Thymus (tissue), 11 donors: ENCODE results near the gene TMEM184A. TPM values are rescaled to one million over a fixed set of nuclear protein-coding genes. Genes with fewer than 3 reads are reported as not detected.

Experiments used
- DNase-seq, 9 donors: peaks; one replicate each; pipeline ENCODE4 v3.0.0-alpha.2; 2013; ENCODE audit warnings: low spot score in 9 of 9, low read depth in 6 of 9, missing footprints in 1 of 9
- H3K27ac ChIP-seq, 2 donors: one replicate each; pipeline ENCODE4 v1.5.1; 2013; ENCODE audit warnings: control low read depth in 1 of 2, low read depth in 1 of 2, low read length in 1 of 2, mild to moderate bottlenecking in 1 of 2, moderate library complexity in 1 of 2
- H3K27me3 ChIP-seq, 2 donors: one replicate each; pipeline ENCODE4 v1.5.1; 2013; ENCODE audit warnings: low read length in 1 of 2; ENCODE audit not compliant: control insufficient read depth in 2 of 2, insufficient read depth in 1 of 2
- H3K36me3 ChIP-seq, 2 donors: one replicate each; pipeline ENCODE4 v1.5.1; 2013; ENCODE audit warnings: low read length in 1 of 2, mild to moderate bottlenecking in 1 of 2, moderate library complexity in 1 of 2; ENCODE audit not compliant: control insufficient read depth in 2 of 2, insufficient read depth in 2 of 2
- H3K4me1 ChIP-seq, 2 donors: one replicate each; pipeline ENCODE4 v1.5.1; 2013; ENCODE audit warnings: low read length in 2 of 2; ENCODE audit not compliant: control insufficient read depth in 2 of 2, insufficient read depth in 2 of 2
- H3K4me3 ChIP-seq, 2 donors: one replicate each; pipeline ENCODE4 v1.5.1; 2013; ENCODE audit warnings: low read length in 2 of 2, control low read depth in 1 of 2, mild to moderate bottlenecking in 1 of 2
- H3K9me3 ChIP-seq, 2 donors: one replicate each; pipeline ENCODE4 v1.5.1; 2013; ENCODE audit warnings: low read length in 1 of 2, mild to moderate bottlenecking in 1 of 2; ENCODE audit not compliant: control insufficient read depth in 2 of 2, insufficient read depth in 1 of 2
- WGBS: extraction: QIAGEN DNeasy Blood & Tissue Kit; methylation state at CpG from one replicate; pipeline ENCODE4 v1.1.7; 2013; 5-methylcytosine and 5-hydroxymethylcytosine counted together
- polyA plus RNA-seq: library from polyadenylated mRNA; stranded (reverse); fragments of 200-250 nt; gene quantifications from one replicate; pipeline ENCODE4 v1.2.3, GENCODE V29; 2013
- total RNA-seq: library from RNA; stranded (reverse); fragments of 120-200 nt; gene quantifications from one replicate; pipeline ENCODE4 v1.2.4, GENCODE V29; 2013
- donor health status: healthy.

TMEM184A gene
- total and polyA plus RNA-seq, 2 donors = 0.47 to 5.6 TPM

DNA sequence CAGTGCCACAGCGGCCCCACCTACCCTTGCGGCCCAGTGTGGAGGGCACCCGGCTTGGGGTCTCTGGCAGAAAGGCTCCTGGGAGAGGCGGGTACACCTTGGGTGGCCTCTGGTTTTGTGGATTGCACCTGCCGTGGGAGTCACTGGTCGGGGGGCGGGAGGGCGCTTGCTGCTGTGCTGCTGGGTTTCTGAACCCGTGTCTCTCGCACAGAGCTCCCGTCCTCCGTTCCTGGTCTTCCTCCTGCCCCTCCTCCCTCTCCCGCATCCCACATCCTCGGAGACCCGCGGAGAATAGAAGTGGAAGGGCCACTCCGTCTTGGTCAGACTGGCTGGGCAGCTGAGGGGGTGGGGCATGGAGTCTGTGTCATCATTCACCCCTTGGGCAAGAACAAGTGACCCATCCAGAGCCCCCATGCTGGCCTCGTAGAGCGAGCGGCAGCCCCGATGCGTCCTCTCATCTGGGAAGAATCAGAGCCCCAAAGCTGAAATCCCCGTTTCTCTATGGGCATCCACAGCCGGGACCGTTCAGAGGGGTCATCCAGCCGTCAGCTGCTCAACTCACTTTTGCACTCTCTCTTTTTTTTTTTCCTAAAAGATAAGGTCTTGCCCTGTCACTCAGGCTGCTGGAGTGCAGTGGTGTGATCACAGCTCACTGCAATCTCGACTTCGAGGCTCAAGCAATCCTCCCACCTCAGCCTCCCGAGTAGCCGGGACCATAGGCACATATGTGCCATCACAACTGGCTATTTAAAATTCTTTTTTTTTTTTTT is 21.5 kb downstream of the TMEM184A start:
- Histone ChIP-seq H3K27me3 (peaks cover 0 to 8% of the 10 kb centered on the region in 2 donors), H3K4me3 (peak overlapping the region; percentile 94 to 95), H3K9me3 (peaks cover 0 to 10% of the 10 kb centered on the region in 2 donors), H3K4me1 (peaks cover 25 to 73% of the 10 kb centered on the region in 2 donors), H3K36me3 (peaks cover 67 to 69% of the 10 kb centered on the region in 2 donors), H3K27ac (no peak overlapping the region)
- WGBS = 89% methylated on average over 30 of the region's 30 CpGs
- DNase-seq = no peak

DNA sequence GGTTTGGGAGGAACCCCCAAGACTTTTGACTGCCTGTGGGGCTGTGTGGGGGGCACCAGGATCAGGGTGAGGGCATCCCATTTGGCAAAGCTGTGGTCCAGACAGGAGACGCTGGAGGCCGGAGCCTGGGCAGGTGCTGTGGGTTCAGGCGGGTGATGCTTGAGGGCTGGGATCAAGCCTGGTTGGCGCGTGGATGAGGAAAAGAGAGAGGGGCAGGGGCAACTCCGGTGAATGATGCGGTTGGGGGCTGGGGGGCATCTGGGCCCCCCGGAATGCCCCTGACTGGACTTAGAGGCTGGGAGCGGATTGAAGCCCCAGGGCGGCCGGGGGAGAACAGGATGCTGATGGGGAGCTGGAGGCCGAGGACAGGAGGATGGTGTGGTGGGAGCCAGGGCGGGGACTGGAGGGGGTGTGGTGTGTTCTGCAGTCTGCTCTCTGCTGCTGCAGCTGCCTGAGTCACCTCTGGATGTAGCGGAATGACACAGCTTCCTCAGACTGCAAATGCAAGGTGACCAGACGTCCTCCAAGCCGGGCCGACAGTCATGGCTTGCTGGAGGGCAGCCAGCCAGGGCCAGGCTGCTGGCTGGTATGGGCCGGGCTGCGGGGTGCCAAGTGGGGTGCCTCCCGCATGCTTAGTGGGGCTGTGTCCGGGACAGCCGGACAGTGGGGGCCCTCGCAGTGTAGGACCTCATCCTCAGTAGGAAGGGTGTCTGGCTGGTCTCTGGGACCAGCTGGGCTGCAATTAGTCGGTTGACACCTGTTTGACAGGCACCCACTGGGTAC is 22.3 kb downstream of the TMEM184A start:
- 67% methylated on average over 24 of the region's 24 CpGs for WGBS
- Histone ChIP-seq H3K27ac (peak overlapping the region; percentile 86 to 93), H3K4me1 (peaks cover 25 to 80% of the 10 kb centered on the region in 2 donors), H3K9me3 (peaks cover 0 to 9% of the 10 kb centered on the region in 2 donors), H3K4me3 (peak overlapping the region; percentile 94 to 95), H3K27me3 (peaks cover 0 to 8% of the 10 kb centered on the region in 2 donors), H3K36me3 (peaks cover 59 to 61% of the 10 kb centered on the region in 2 donors)
- DNase-seq = no peak

- H3K36me3 ChIP-seq = peaks cover 53 to 56% of the 10 kb centered on the region in 2 donors
- no peak for DNase-seq
- WGBS = 11% methylated on average over 9 of the region's 9 CpGs
- H3K27me3 ChIP-seq = peaks cover 0 to 8% of the 10 kb centered on the region in 2 donors
- peak overlapping the region; percentile 86 to 93 for H3K27ac ChIP-seq
- peaks cover 25 to 80% of the 10 kb centered on the region in 2 donors for H3K4me1 ChIP-seq
- peak overlapping the region; percentile 94 to 95 for H3K4me3 ChIP-seq
- H3K9me3 ChIP-seq = peaks cover 0 to 8% of the 10 kb centered on the region in 2 donors
These were observed 22.8 kb downstream of the TMEM184A start for GRCh38 chr7:1533255-1533546.

DNA sequence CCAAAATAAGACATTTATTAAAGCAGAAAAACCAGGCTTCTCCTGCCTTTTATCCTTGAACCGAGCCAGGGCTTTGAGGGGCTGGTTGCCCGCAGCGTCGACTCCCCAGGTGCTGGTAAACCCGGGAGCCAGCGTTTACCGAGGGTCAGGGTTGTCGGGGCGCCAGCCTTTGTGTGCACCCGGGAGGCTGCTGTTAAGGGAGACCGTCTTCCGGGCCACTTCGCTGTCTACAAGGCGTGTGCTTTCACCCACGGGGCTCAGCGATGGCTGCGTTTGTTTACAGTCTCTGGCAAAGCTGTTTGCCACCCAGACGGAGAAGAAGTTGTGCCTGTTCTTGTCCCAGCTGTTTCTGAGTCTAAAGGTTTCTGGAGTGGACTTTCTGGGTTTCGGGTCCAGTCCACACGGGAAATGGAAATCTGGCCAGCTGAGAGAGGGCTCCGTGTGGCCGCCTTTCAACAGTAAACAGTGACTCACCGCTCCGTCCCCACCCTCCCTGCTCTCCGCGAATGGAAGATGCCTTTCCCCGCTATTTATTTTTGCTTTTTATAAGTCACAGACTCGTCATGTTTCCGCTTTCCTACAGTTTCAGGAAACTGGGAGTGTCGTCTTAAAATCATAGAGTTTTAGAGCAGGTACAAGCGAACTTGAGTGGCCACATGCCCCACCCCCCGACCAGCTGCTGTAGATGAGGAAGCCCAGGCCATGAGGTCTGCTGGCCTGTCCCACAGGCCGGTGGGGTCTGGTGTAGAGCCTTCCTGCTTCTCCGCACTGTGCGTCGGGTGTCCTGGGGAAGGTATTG is 23.4 kb downstream of the TMEM184A start:
- peaks cover 0 to 8% of the 10 kb centered on the region in 2 donors for H3K9me3 ChIP-seq
- H3K27me3 ChIP-seq = peaks cover 0 to 8% of the 10 kb centered on the region in 2 donors
- WGBS = 3% methylated on average over 36 of the region's 36 CpGs
- peaks cover 48 to 51% of the 10 kb centered on the region in 2 donors for H3K36me3 ChIP-seq
- H3K4me3 ChIP-seq = peak overlapping the region; percentile 94 to 95
- H3K27ac ChIP-seq = peak overlapping the region; percentile 86 to 93
- H3K4me1 ChIP-seq = peaks cover 25 to 78% of the 10 kb centered on the region in 2 donors
- DNase-seq = peak in 1 of 9 donors; percentile 62

- DNase-seq = no peak
- H3K9me3 ChIP-seq = peaks cover 0 to 8% of the 10 kb centered on the region in 2 donors
- H3K27me3 ChIP-seq = peaks cover 0 to 4% of the 10 kb centered on the region in 2 donors
- H3K4me3 ChIP-seq = peak overlapping the region; percentile 94 to 95
- H3K4me1 ChIP-seq = peaks cover 24 to 76% of the 10 kb centered on the region in 2 donors
- peaks cover 42 to 44% of the 10 kb centered on the region in 2 donors for H3K36me3 ChIP-seq
- 3% methylated on average over 10 of the region's 10 CpGs for WGBS
- peak overlapping the region; percentile 93 to 95 for H3K27ac ChIP-seq
These were observed 24.0 kb downstream of the TMEM184A start for GRCh38 chr7:1531979-1532455.

GRCh38 chr7:1531263-1531978 is 24.6 kb downstream of the TMEM184A start:
- H3K4me1 ChIP-seq = peaks cover 26 to 76% of the 10 kb centered on the region in 2 donors

GRCh38 chr7:1530946-1531262 is 25.1 kb downstream of the TMEM184A start:
- no peak for DNase-seq
- H3K9me3 ChIP-seq = peaks cover 0 to 8% of the 10 kb centered on the region in 2 donors
- peak overlapping the region; percentile 94 to 95 for H3K4me3 ChIP-seq
- WGBS = under 1% methylated on average over 45 of the region's 45 CpGs
- peaks cover 31 to 33% of the 10 kb centered on the region in 2 donors for H3K36me3 ChIP-seq
- peaks cover 0 to 2% of the 10 kb centered on the region in 2 donors for H3K27me3 ChIP-seq
- peak overlapping the region in 1 of 2 donors; percentile 95 for H3K27ac ChIP-seq
- peaks cover 26 to 72% of the 10 kb centered on the region in 2 donors for H3K4me1 ChIP-seq

More at GRCh38 chr7:1531263-1531978, 24.6 kb downstream of the TMEM184A start:
- peak in 1 of 9 donors; percentile 67 for DNase-seq
- Histone ChIP-seq H3K4me3 (peak overlapping the region; percentile 94 to 95), H3K27me3 (peaks cover 0 to 2% of the 10 kb centered on the region in 2 donors), H3K9me3 (peaks cover 0 to 8% of the 10 kb centered on the region in 2 donors), H3K27ac (peak overlapping the region; percentile 93 to 95), H3K36me3 (peaks cover 36 to 38% of the 10 kb centered on the region in 2 donors)
- WGBS = under 1% methylated on average over 55 of the region's 55 CpGs
